Lung (tissue), 12 donors: ENCODE data around the gene C1QTNF5. TPM values are rescaled to one million over a fixed set of nuclear protein-coding genes. Genes with fewer than 3 reads are reported as not detected.
"Not testable (repeated sequence)": the region's sequence is repeated elsewhere in the genome, so short reads cannot be mapped to it uniquely, and the experiment has no call there.

ENCODE experiments used
- ATAC-seq: fragments of 200-7000 bp; cut with Tn5 transposase; one replicate; pipeline ENCODE4 v1.9.1; 2020; ENCODE audit warnings: moderate number of reproducible peaks; ENCODE audit not compliant: insufficient read depth, low FRiP score
- DNase-seq, 3 donors: peaks; one replicate each; pipeline ENCODE4 v3.0.0-alpha.2; 2013 to 2017
- H3K27ac ChIP-seq, 2 donors: one replicate each; pipeline ENCODE4 v1.5.1; 2013; ENCODE audit warnings: mild to moderate bottlenecking in 2 of 2, moderate library complexity in 2 of 2, control low read depth in 1 of 2, inconsistent platforms in 1 of 2, low read depth in 1 of 2, low read length in 1 of 2
- H3K27me3 ChIP-seq, 3 donors: one replicate each; pipeline ENCODE4 v1.5.1; 2013; ENCODE audit warnings: low read length in 2 of 3; ENCODE audit not compliant: control insufficient read depth in 3 of 3, insufficient read depth in 3 of 3
- H3K36me3 ChIP-seq, 4 donors: one replicate each; pipeline ENCODE4 v1.5.1; 2013; ENCODE audit warnings: low read length in 4 of 4, mild to moderate bottlenecking in 1 of 4, moderate library complexity in 1 of 4; ENCODE audit not compliant: control insufficient read depth in 4 of 4, insufficient read depth in 4 of 4
- H3K4me1 ChIP-seq, 5 donors: one replicate each; pipeline ENCODE4 v1.5.1; 2013; ENCODE audit warnings: low read length in 5 of 5, mild to moderate bottlenecking in 2 of 5, moderate library complexity in 1 of 5; ENCODE audit not compliant: control insufficient read depth in 5 of 5, insufficient read depth in 5 of 5
- H3K4me3 ChIP-seq: one replicate; pipeline ENCODE4 v1.5.1; 2013; ENCODE audit warnings: mild to moderate bottlenecking, control low read depth, moderate library complexity
- H3K9ac ChIP-seq, 2 donors: one replicate each; pipeline ENCODE4 v1.5.1; 2013; ENCODE audit warnings: low read length in 2 of 2, control low read depth in 1 of 2; ENCODE audit not compliant: insufficient read depth in 1 of 2
- H3K9me3 ChIP-seq, 4 donors: one replicate each; pipeline ENCODE4 v1.5.1; 2013; ENCODE audit warnings: low read length in 3 of 4, mild to moderate bottlenecking in 1 of 4, moderate library complexity in 1 of 4; ENCODE audit not compliant: control insufficient read depth in 4 of 4, insufficient read depth in 3 of 4
- WGBS, 2 donors: extraction: QIAGEN DNeasy Blood & Tissue Kit; methylation state at CpG; one replicate each; pipeline ENCODE4 v1.1.7; 2013; 5-methylcytosine and 5-hydroxymethylcytosine counted together
- polyA plus RNA-seq, 2 donors: library from polyadenylated mRNA; stranded (reverse); fragments of 200-250 nt; gene quantifications; one replicate each; pipeline ENCODE4 v1.2.1, GENCODE V29; 2013
- total RNA-seq, 2 donors: library from RNA; depleted of rRNA in 1 of 2; stranded (reverse); fragments of >200 nt in 1 of 2; gene quantifications; one replicate each; pipeline ENCODE4 v1.2.1, GENCODE V29; 2014 to 2021
- TF ChIP-seq, protein P1 (sequence below): IDR thresholded peaks from 2 replicates; pipeline ENCODE4 v1.5.1; 2012; ENCODE audit warnings: mild to moderate bottlenecking; ENCODE audit errors: control extremely low read depth, extremely low read depth
- donor health status: control.
- donor health status: control.
- donor health status: Bipolar disorder and iron deficiency.
- donor health status: healthy.
- donor health status: DM: yes; HTN: yes; CAD: no.

C1QTNF5 gene
- total and polyA plus RNA-seq, 4 donors = 20.2 to 34.9 (median 28.3) TPM

DNA sequence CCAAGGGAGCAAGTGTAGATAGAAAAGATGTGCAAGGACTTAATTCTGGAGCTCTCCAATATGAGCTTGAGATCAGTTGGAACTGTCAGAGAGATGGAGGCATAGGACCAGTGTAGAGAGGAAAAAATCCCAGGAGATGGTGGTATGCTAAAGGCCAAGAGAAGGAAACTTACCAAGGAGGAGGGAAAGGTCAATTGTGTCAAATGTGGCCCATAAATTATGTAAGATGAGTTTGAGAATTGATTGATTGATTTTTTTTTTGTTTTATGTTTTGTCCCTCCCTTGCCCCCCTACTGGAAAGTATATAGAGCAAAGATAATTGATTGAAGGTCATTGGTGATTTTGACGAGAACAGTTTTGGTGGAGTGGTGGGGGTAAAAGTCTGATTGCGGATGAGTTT, 43.6 kb upstream of the C1QTNF5 start:
- Histone ChIP-seq H3K4me1 (peaks cover 0 to 13% (median 6%) of the 10 kb centered on the region in 5 donors), H3K27ac (no peak overlapping the region), H3K4me3 (no peak overlapping the region), H3K9ac (no peak overlapping the region), H3K36me3 (no peaks in the 10 kb centered on the region), H3K9me3 (no peaks in the 10 kb centered on the region), H3K27me3 (peaks cover 0 to 10% (median 8%) of the 10 kb centered on the region in 3 donors)
- DNase-seq (no peak), ATAC-seq (no peak)
- TF ChIP-seq, protein P1, sequence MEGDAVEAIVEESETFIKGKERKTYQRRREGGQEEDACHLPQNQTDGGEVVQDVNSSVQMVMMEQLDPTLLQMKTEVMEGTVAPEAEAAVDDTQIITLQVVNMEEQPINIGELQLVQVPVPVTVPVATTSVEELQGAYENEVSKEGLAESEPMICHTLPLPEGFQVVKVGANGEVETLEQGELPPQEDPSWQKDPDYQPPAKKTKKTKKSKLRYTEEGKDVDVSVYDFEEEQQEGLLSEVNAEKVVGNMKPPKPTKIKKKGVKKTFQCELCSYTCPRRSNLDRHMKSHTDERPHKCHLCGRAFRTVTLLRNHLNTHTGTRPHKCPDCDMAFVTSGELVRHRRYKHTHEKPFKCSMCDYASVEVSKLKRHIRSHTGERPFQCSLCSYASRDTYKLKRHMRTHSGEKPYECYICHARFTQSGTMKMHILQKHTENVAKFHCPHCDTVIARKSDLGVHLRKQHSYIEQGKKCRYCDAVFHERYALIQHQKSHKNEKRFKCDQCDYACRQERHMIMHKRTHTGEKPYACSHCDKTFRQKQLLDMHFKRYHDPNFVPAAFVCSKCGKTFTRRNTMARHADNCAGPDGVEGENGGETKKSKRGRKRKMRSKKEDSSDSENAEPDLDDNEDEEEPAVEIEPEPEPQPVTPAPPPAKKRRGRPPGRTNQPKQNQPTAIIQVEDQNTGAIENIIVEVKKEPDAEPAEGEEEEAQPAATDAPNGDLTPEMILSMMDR = no peak
- WGBS, 2 donors = 90 to 94% methylated on average over 2 of the region's 2 CpGs

- not testable (repeated sequence) for DNase-seq, H3K36me3 ChIP-seq, H3K4me3 ChIP-seq, ATAC-seq, H3K27ac ChIP-seq, H3K9me3 ChIP-seq
- Histone ChIP-seq H3K27me3 (peaks cover 0 to 10% (median 8%) of the 10 kb centered on the region in 3 donors), H3K9ac (peak overlapping the region in 1 of 2 donors; percentile 93), H3K4me1 (peaks cover 0 to 17% (median 6%) of the 10 kb centered on the region in 5 donors)
- whole genome bisulfite sequencing, 2 donors = 89 to 90% methylated on average over 14 of the region's 14 CpGs
These were observed 41.8 kb upstream of the C1QTNF5 start for GRCh38 chr11:119382513-119382912.

- WGBS, 2 donors = 9 to 10% methylated on average over 9 of the region's 9 CpGs
These were observed 41.4 kb upstream of the C1QTNF5 start for GRCh38 chr11:119382101-119382500.

GRCh38 chr11:119381181-119381988, 40.7 kb upstream of the C1QTNF5 start, which contains the start of gene USP2:
Gene USP2 (minus strand): TSS chr11:119381690. CDS start chr11:119373480, 8,210 bp downstream.
- WGBS, 2 donors = 0 to 1% methylated on average over 47 to 54 of the region's 54 CpGs
- Histone ChIP-seq H3K27ac (peak within 1 kb of the TSS; percentile 26 to 68), H3K36me3 (no peaks in the 10 kb centered on the region), H3K9ac (peak within 1 kb of the TSS; percentile 33 to 93), H3K27me3 (peaks cover 0 to 10% (median 8%) of the 10 kb centered on the region in 3 donors), H3K9me3 (no peaks in the 10 kb centered on the region), H3K4me1 (peaks cover 0 to 20% (median 10%) of the 10 kb centered on the region in 5 donors), H3K4me3 (no peak within 1 kb of the TSS)
- DNase-seq = peak; percentile 97 to 98 (median 98)
- peak; percentile 95 for ATAC-seq
- TF ChIP-seq, protein P1 = peak; percentile 84

More at GRCh38 chr11:119382101-119382500, 41.4 kb upstream of the C1QTNF5 start:
- no peaks in the 10 kb centered on the region for H3K36me3 ChIP-seq
- H3K9ac ChIP-seq = peak overlapping the region in 1 of 2 donors; percentile 93
- H3K4me1 ChIP-seq = peaks cover 0 to 17% (median 6%) of the 10 kb centered on the region in 5 donors
- DNase-seq = no peak
- TF ChIP-seq, protein P1 = no peak
- H3K4me3 ChIP-seq = no peak overlapping the region
- H3K9me3 ChIP-seq = no peaks in the 10 kb centered on the region
- ATAC-seq = no peak
- peak overlapping the region in 1 of 2 donors; percentile 45 for H3K27ac ChIP-seq
- H3K27me3 ChIP-seq = peaks cover 0 to 10% (median 8%) of the 10 kb centered on the region in 3 donors
